Uterus (tissue), 2 donors: Measurements from ENCODE around the gene PDPK1.

ENCODE experiments used
- POLR2A ChIP-seq, 2 donors: fragments of 450-650 bp; IDR thresholded peaks; one replicate each; pipeline ENCODE4 v1.6.1; 2016; ENCODE audit warnings: antibody characterized with exemption in 2 of 2, mild to moderate bottlenecking in 1 of 2, moderate library complexity in 1 of 2
- TF ChIP-seq, protein P1 (sequence below), 4 experiments: fragments of 200-600 bp in 2 of 4; fragments of 450-650 bp in 2 of 4; sonication (generic) in 2 of 4; IDR thresholded peaks; one replicate each; pipeline ENCODE4 v1.5.1; 2016 to 2019; ENCODE audit warnings: antibody characterized with exemption in 4 of 4, mild to moderate bottlenecking in 2 of 4, moderate library complexity in 1 of 4

DNA sequence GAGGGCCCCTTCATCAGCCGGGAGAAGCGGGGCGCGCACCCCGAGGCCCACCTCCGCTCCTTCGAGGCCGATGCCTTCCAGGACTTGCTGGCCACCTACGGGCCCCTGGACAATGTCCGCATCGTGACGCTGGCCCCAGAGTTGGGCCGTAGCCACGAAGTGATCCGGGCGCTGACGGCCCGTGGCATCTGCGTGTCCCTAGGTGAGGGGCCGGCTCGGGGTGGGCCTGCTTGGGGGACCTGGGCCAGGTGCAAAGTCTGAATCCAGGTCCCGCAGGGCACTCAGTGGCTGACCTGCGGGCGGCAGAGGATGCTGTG, 10.1 kb upstream of the PDPK1 start:
- TF ChIP-seq, protein P1, sequence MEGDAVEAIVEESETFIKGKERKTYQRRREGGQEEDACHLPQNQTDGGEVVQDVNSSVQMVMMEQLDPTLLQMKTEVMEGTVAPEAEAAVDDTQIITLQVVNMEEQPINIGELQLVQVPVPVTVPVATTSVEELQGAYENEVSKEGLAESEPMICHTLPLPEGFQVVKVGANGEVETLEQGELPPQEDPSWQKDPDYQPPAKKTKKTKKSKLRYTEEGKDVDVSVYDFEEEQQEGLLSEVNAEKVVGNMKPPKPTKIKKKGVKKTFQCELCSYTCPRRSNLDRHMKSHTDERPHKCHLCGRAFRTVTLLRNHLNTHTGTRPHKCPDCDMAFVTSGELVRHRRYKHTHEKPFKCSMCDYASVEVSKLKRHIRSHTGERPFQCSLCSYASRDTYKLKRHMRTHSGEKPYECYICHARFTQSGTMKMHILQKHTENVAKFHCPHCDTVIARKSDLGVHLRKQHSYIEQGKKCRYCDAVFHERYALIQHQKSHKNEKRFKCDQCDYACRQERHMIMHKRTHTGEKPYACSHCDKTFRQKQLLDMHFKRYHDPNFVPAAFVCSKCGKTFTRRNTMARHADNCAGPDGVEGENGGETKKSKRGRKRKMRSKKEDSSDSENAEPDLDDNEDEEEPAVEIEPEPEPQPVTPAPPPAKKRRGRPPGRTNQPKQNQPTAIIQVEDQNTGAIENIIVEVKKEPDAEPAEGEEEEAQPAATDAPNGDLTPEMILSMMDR (IDR thresholded peaks at IDR 0.05) = no peak
- TF ChIP-seq POLR2A (IDR thresholded peaks at IDR 0.05) = no peak
